ENCODE measurements around the gene TMEM131L.
"Not testable (repeated sequence)": the region's sequence is repeated elsewhere in the genome, so short reads cannot be mapped to it uniquely, and the experiment has no call there.

TMEM131L gene

GRCh38 chr4:153651116-153651515 is 185.0 kb downstream of the TMEM131L start:
- Histone ChIP-seq H3K36me3 (ENCODE audit: control insufficient read depth in 5 of 5, insufficient read depth in 5 of 5, low read length in 5 of 5) (no peaks in the 10 kb centered on the region), H3K27ac (ENCODE audit: low read depth, low read length) (peak overlapping the region; percentile 43), H3K27me3 (ENCODE audit: control insufficient read depth in 5 of 5, insufficient read depth in 4 of 5, low read length in 5 of 5) (no peaks in the 10 kb centered on the region), H3K9me3 (ENCODE audit: control insufficient read depth in 5 of 5, low read length in 5 of 5) (no peaks in the 10 kb centered on the region), H3K4me1 (ENCODE audit: control insufficient read depth in 5 of 5, insufficient read depth in 5 of 5, low read length in 5 of 5) (peaks cover 3 to 21% (median 11%) of the 10 kb centered on the region in 5 donors), H3K9ac (ENCODE audit: low read length in 5 of 5) (no peak overlapping the region), H3K4me3 (ENCODE audit: low read depth in 1 of 5, low read length in 5 of 5) (peak overlapping the region in 1 of 5 donors; percentile 4)

GRCh38 chr4:153651587-153651986 is 185.4 kb downstream of the TMEM131L start:
- Histone ChIP-seq H3K36me3 (ENCODE audit: control insufficient read depth in 5 of 5, insufficient read depth in 5 of 5, low read length in 5 of 5) (no peaks in the 10 kb centered on the region), H3K27me3 (ENCODE audit: control insufficient read depth in 5 of 5, insufficient read depth in 4 of 5, low read length in 5 of 5) (no peaks in the 10 kb centered on the region), H3K4me1 (ENCODE audit: control insufficient read depth in 5 of 5, insufficient read depth in 5 of 5, low read length in 5 of 5) (peaks cover 3 to 26% (median 16%) of the 10 kb centered on the region in 5 donors), H3K27ac (ENCODE audit: low read depth, low read length) (peak overlapping the region; percentile 43), H3K4me3 (ENCODE audit: low read depth in 1 of 5, low read length in 5 of 5) (peak overlapping the region in 1 of 5 donors; percentile 4), H3K9ac (ENCODE audit: low read length in 5 of 5) (peak overlapping the region in 1 of 5 donors; percentile 4), H3K9me3 (ENCODE audit: control insufficient read depth in 5 of 5, low read length in 5 of 5) (no peaks in the 10 kb centered on the region)

- Histone ChIP-seq H3K27me3 (ENCODE audit: control insufficient read depth in 5 of 5, insufficient read depth in 4 of 5, low read length in 5 of 5) (no peaks in the 10 kb centered on the region), H3K4me3 (ENCODE audit: low read depth in 1 of 5, low read length in 5 of 5) (no peak overlapping the region), H3K4me1 (ENCODE audit: control insufficient read depth in 5 of 5, insufficient read depth in 5 of 5, low read length in 5 of 5) (peaks cover 5 to 30% (median 20%) of the 10 kb centered on the region in 5 donors)
Measured at GRCh38 chr4:153652051-153652784, 186.1 kb downstream of the TMEM131L start.

GRCh38 chr4:153655002-153655541 is 188.9 kb downstream of the TMEM131L start:
- H3K4me1 ChIP-seq (ENCODE audit: control insufficient read depth in 5 of 5, insufficient read depth in 5 of 5, low read length in 5 of 5), result peaks cover 5 to 44% (median 28%) of the 10 kb centered on the region in 5 donors
- no peaks in the 10 kb centered on the region for H3K36me3 ChIP-seq (ENCODE audit: control insufficient read depth in 5 of 5, insufficient read depth in 5 of 5, low read length in 5 of 5)
- H3K4me3 ChIP-seq (ENCODE audit: low read depth in 1 of 5, low read length in 5 of 5), result no peak overlapping the region
- H3K27ac ChIP-seq (ENCODE audit: low read depth, low read length), result no peak overlapping the region
- H3K27me3 ChIP-seq (ENCODE audit: control insufficient read depth in 5 of 5, insufficient read depth in 4 of 5, low read length in 5 of 5), result no peaks in the 10 kb centered on the region
- no peaks in the 10 kb centered on the region for H3K9me3 ChIP-seq (ENCODE audit: control insufficient read depth in 5 of 5, low read length in 5 of 5)
- no peak overlapping the region for H3K9ac ChIP-seq (ENCODE audit: low read length in 5 of 5)

More at GRCh38 chr4:153652051-153652784, 186.1 kb downstream of the TMEM131L start:
- H3K9me3 ChIP-seq (ENCODE audit: control insufficient read depth in 5 of 5, low read length in 5 of 5), result no peaks in the 10 kb centered on the region
- peak overlapping the region; percentile 43 for H3K27ac ChIP-seq (ENCODE audit: low read depth, low read length)
- H3K36me3 ChIP-seq (ENCODE audit: control insufficient read depth in 5 of 5, insufficient read depth in 5 of 5, low read length in 5 of 5), result no peaks in the 10 kb centered on the region
- H3K9ac ChIP-seq (ENCODE audit: low read length in 5 of 5), result peak overlapping the region in 1 of 5 donors; percentile 4

GRCh38 chr4:153655928-153656327 is 189.8 kb downstream of the TMEM131L start:
- Histone ChIP-seq H3K4me3 (ENCODE audit: low read depth in 1 of 5, low read length in 5 of 5) (no peak overlapping the region), H3K4me1 (ENCODE audit: control insufficient read depth in 5 of 5, insufficient read depth in 5 of 5, low read length in 5 of 5) (peaks cover 8 to 51% (median 34%) of the 10 kb centered on the region in 5 donors), H3K27ac (ENCODE audit: low read depth, low read length) (peak overlapping the region; percentile 90), H3K27me3 (ENCODE audit: control insufficient read depth in 5 of 5, insufficient read depth in 4 of 5, low read length in 5 of 5) (no peaks in the 10 kb centered on the region), H3K36me3 (ENCODE audit: control insufficient read depth in 5 of 5, insufficient read depth in 5 of 5, low read length in 5 of 5) (no peaks in the 10 kb centered on the region), H3K9ac (ENCODE audit: low read length in 5 of 5) (peak overlapping the region in 3 of 5 donors; percentile 11 to 67 (median 26)), H3K9me3 (ENCODE audit: control insufficient read depth in 5 of 5, low read length in 5 of 5) (no peaks in the 10 kb centered on the region)

- peak overlapping the region; percentile 56 for H3K27ac ChIP-seq (ENCODE audit: low read depth, low read length)
- H3K4me1 ChIP-seq (ENCODE audit: control insufficient read depth in 5 of 5, insufficient read depth in 5 of 5, low read length in 5 of 5), result peaks cover 5 to 39% (median 36%) of the 10 kb centered on the region in 5 donors
Measured at GRCh38 chr4:153661215-153661822, 195.2 kb downstream of the TMEM131L start.

GRCh38 chr4:153661908-153662307 is 195.7 kb downstream of the TMEM131L start:
- Histone ChIP-seq H3K9me3 (ENCODE audit: control insufficient read depth in 5 of 5, low read length in 5 of 5) (peaks cover 0 to 2% (median 0%) of the 10 kb centered on the region in 5 donors), H3K36me3 (ENCODE audit: control insufficient read depth in 5 of 5, insufficient read depth in 5 of 5, low read length in 5 of 5) (no peaks in the 10 kb centered on the region), H3K4me1 (ENCODE audit: control insufficient read depth in 5 of 5, insufficient read depth in 5 of 5, low read length in 5 of 5) (peaks cover 2 to 33% (median 30%) of the 10 kb centered on the region in 5 donors), H3K27me3 (ENCODE audit: control insufficient read depth in 5 of 5, insufficient read depth in 4 of 5, low read length in 5 of 5) (no peaks in the 10 kb centered on the region), H3K4me3 (ENCODE audit: low read depth in 1 of 5, low read length in 5 of 5) (no peak overlapping the region), H3K9ac (ENCODE audit: low read length in 5 of 5) (no peak overlapping the region), H3K27ac (ENCODE audit: low read depth, low read length) (no peak overlapping the region)

More at GRCh38 chr4:153661215-153661822, 195.2 kb downstream of the TMEM131L start:
- Histone ChIP-seq H3K27me3 (ENCODE audit: control insufficient read depth in 5 of 5, insufficient read depth in 4 of 5, low read length in 5 of 5) (no peaks in the 10 kb centered on the region), H3K9me3 (ENCODE audit: control insufficient read depth in 5 of 5, low read length in 5 of 5) (peaks cover 0 to 2% (median 0%) of the 10 kb centered on the region in 5 donors), H3K4me3 (ENCODE audit: low read depth in 1 of 5, low read length in 5 of 5) (no peak overlapping the region), H3K36me3 (ENCODE audit: control insufficient read depth in 5 of 5, insufficient read depth in 5 of 5, low read length in 5 of 5) (no peaks in the 10 kb centered on the region), H3K9ac (ENCODE audit: low read length in 5 of 5) (no peak overlapping the region)

- Histone ChIP-seq H3K4me3 (ENCODE audit: low read depth in 1 of 5, low read length in 5 of 5) (no peak overlapping the region), H3K4me1 (ENCODE audit: control insufficient read depth in 5 of 5, insufficient read depth in 5 of 5, low read length in 5 of 5) (peaks cover 2 to 28% (median 25%) of the 10 kb centered on the region in 5 donors), H3K27ac (ENCODE audit: low read depth, low read length) (no peak overlapping the region), H3K9me3 (ENCODE audit: control insufficient read depth in 5 of 5, low read length in 5 of 5) (peaks cover 0 to 2% (median 0%) of the 10 kb centered on the region in 5 donors), H3K36me3 (ENCODE audit: control insufficient read depth in 5 of 5, insufficient read depth in 5 of 5, low read length in 5 of 5) (no peaks in the 10 kb centered on the region), H3K9ac (ENCODE audit: low read length in 5 of 5) (no peak overlapping the region), H3K27me3 (ENCODE audit: control insufficient read depth in 5 of 5, insufficient read depth in 4 of 5, low read length in 5 of 5) (no peaks in the 10 kb centered on the region)
Measured at GRCh38 chr4:153663667-153664066, 197.5 kb downstream of the TMEM131L start.

GRCh38 chr4:153666505-153666904 is 200.3 kb downstream of the TMEM131L start:
- not testable (repeated sequence) for H3K27me3 ChIP-seq (ENCODE audit: control insufficient read depth in 5 of 5, insufficient read depth in 4 of 5, low read length in 5 of 5)

GRCh38 chr4:153668647-153669046 is 202.5 kb downstream of the TMEM131L start:
- no peak overlapping the region for H3K4me3 ChIP-seq (ENCODE audit: low read depth in 1 of 5, low read length in 5 of 5)
- peaks cover 0 to 2% (median 0%) of the 10 kb centered on the region in 5 donors for H3K9me3 ChIP-seq (ENCODE audit: control insufficient read depth in 5 of 5, low read length in 5 of 5)
- no peaks in the 10 kb centered on the region for H3K36me3 ChIP-seq (ENCODE audit: control insufficient read depth in 5 of 5, insufficient read depth in 5 of 5, low read length in 5 of 5)
- no peak overlapping the region for H3K27ac ChIP-seq (ENCODE audit: low read depth, low read length)
- H3K9ac ChIP-seq (ENCODE audit: low read length in 5 of 5), result no peak overlapping the region
- H3K4me1 ChIP-seq (ENCODE audit: control insufficient read depth in 5 of 5, insufficient read depth in 5 of 5, low read length in 5 of 5), result no peaks in the 10 kb centered on the region
- H3K27me3 ChIP-seq (ENCODE audit: control insufficient read depth in 5 of 5, insufficient read depth in 4 of 5, low read length in 5 of 5), result no peaks in the 10 kb centered on the region

More at GRCh38 chr4:153666505-153666904, 200.3 kb downstream of the TMEM131L start:
- not testable (repeated sequence) for H3K27ac ChIP-seq (ENCODE audit: low read depth, low read length); H3K36me3 ChIP-seq (ENCODE audit: control insufficient read depth in 5 of 5, insufficient read depth in 5 of 5, low read length in 5 of 5); H3K9ac ChIP-seq (ENCODE audit: low read length in 5 of 5); H3K9me3 ChIP-seq (ENCODE audit: control insufficient read depth in 5 of 5, low read length in 5 of 5); H3K4me1 ChIP-seq (ENCODE audit: control insufficient read depth in 5 of 5, insufficient read depth in 5 of 5, low read length in 5 of 5); H3K4me3 ChIP-seq (ENCODE audit: low read depth in 1 of 5, low read length in 5 of 5)

Measured in subcutaneous abdominal adipose tissue (tissue), 5 donors.